Measurements from ENCODE around the gene STPG1. TPM values are rescaled to one million over a fixed set of nuclear protein-coding genes. Genes with fewer than 3 reads are reported as not detected.

Gene STPG1
- polyA plus RNA-seq, 1 donor (not counting 4 experiments of a cell fraction or from before 2014, with no cell fraction given): 16.6 TPM

DNA sequence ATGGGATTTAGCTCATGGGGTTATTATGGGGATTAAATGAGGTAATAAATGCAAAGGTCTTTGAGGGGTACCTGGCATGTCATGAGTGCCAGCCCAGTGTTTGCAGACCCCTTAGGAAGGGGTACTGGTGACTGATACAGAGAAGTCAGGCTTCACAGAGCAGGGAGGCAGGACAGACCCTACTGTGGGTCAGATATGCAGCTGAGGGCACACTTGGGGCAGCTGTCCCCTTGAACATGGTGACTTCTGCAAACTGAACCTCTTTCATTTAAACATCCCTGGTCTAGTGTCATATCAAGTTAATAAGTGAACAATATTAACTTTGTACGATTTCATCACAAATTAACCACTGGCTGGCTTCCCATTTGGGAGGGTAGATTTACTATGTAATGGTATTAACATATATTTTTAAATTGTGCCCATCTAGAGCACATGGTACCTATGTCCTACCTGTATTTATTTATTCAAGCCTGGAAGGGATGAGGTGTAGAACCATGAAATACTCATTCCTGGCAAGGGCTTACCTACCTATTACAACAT is 25.9 kb downstream of the STPG1 start:
- peaks cover 42% of the 10 kb centered on the region for H3K4me1 ChIP-seq (ENCODE audit: control insufficient read depth, extremely low read depth, insufficient read depth, low read length)
- DNase-seq (ENCODE audit: low read depth, low spot score): no peak
- H2AFZ ChIP-seq (ENCODE audit: control insufficient read depth, low read length): no peak overlapping the region
- no peak overlapping the region for H3K4me2 ChIP-seq (ENCODE audit: control insufficient read depth, extremely low read depth, insufficient read depth, low read depth, low read length)
- H4K20me1 ChIP-seq (ENCODE audit: control insufficient read depth, extremely low read depth, insufficient read depth, low read length): no peaks in the 10 kb centered on the region
- no peak overlapping the region for H3K27ac ChIP-seq (ENCODE audit: control insufficient read depth, insufficient read depth, low read length)
- H3K9me3 ChIP-seq (ENCODE audit: control insufficient read depth, low read depth, low read length): no peaks in the 10 kb centered on the region
- no peaks in the 10 kb centered on the region for H3K9me1 ChIP-seq (ENCODE audit: control insufficient read depth, extremely low read depth, insufficient read depth, low read length)
- H3K79me2 ChIP-seq (ENCODE audit: control insufficient read depth, insufficient read depth, low read length): no peaks in the 10 kb centered on the region
- H3K36me3 ChIP-seq (ENCODE audit: control insufficient read depth in 2 of 2, extremely low read depth in 1 of 2, insufficient read depth in 2 of 2, low read length in 2 of 2): peaks cover 5 to 29% of the 10 kb centered on the region in 2 experiments
- no peaks in the 10 kb centered on the region for H3K27me3 ChIP-seq (ENCODE audit: control insufficient read depth, extremely low read depth, insufficient read depth, low read length)
- TF ChIP-seq, protein P1, sequence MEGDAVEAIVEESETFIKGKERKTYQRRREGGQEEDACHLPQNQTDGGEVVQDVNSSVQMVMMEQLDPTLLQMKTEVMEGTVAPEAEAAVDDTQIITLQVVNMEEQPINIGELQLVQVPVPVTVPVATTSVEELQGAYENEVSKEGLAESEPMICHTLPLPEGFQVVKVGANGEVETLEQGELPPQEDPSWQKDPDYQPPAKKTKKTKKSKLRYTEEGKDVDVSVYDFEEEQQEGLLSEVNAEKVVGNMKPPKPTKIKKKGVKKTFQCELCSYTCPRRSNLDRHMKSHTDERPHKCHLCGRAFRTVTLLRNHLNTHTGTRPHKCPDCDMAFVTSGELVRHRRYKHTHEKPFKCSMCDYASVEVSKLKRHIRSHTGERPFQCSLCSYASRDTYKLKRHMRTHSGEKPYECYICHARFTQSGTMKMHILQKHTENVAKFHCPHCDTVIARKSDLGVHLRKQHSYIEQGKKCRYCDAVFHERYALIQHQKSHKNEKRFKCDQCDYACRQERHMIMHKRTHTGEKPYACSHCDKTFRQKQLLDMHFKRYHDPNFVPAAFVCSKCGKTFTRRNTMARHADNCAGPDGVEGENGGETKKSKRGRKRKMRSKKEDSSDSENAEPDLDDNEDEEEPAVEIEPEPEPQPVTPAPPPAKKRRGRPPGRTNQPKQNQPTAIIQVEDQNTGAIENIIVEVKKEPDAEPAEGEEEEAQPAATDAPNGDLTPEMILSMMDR (optimal IDR thresholded peaks at IDR 0.05 in 1 of 3, IDR thresholded peaks at IDR 0.05 in 1 of 3, conservative IDR thresholded peaks at IDR 0.05 in 1 of 3; ENCODE audit: extremely low read depth in 1 of 3, insufficient read depth in 2 of 3, low read length in 3 of 3): no peak
- TF ChIP-seq EZH2 (IDR thresholded peaks at IDR 0.05; ENCODE audit: low read length): no peak
- no peak overlapping the region for H3K9ac ChIP-seq (ENCODE audit: control insufficient read depth, extremely low read depth, insufficient read depth, low read length)
- dilution Hi-C loops (cut with MboI; ENCODE audit: extremely low pct_ligation_motif_present, low sequenced_read_pairs): no loop called here
- no peak overlapping the region for H3K4me3 ChIP-seq (ENCODE audit: control insufficient read depth in 2 of 3, extremely low read depth in 1 of 3, insufficient read depth in 2 of 3, low read depth in 1 of 3, low read length in 3 of 3)
- FAIRE-seq: no peak

DNA sequence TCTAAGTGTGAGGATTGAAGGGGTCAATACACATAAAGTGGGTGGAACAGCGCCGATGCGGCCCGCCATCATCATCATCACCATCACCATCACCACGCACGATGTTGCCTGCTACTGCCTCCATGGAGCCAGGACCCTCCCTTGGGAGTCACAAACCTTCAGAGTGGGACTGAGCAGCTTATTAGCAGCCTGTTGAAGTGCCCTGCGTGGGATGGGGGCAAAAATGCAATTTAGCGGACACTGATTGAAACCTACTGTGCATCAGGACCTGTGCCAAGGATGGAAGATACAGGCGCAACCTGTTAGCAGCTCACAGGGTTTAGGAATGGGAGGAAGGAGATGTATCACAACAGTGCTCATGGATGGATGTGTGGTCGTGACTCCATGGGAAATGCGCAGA is 26.7 kb downstream of the STPG1 start:
- H3K4me2 ChIP-seq (ENCODE audit: control insufficient read depth, extremely low read depth, insufficient read depth, low read depth, low read length): no peak overlapping the region
- peaks cover 8 to 34% of the 10 kb centered on the region in 2 experiments for H3K36me3 ChIP-seq (ENCODE audit: control insufficient read depth in 2 of 2, extremely low read depth in 1 of 2, insufficient read depth in 2 of 2, low read length in 2 of 2)
- DNase-seq (ENCODE audit: low read depth, low spot score) (no peak), FAIRE-seq (no peak)
- TF ChIP-seq EZH2 (IDR thresholded peaks at IDR 0.05; ENCODE audit: low read length): no peak
- no peak overlapping the region for H3K9ac ChIP-seq (ENCODE audit: control insufficient read depth, extremely low read depth, insufficient read depth, low read length)
- no peak overlapping the region for H2AFZ ChIP-seq (ENCODE audit: control insufficient read depth, low read length)
- H3K4me3 ChIP-seq (ENCODE audit: control insufficient read depth in 2 of 3, extremely low read depth in 1 of 3, insufficient read depth in 2 of 3, low read depth in 1 of 3, low read length in 3 of 3): no peak overlapping the region
- no peaks in the 10 kb centered on the region for H3K9me3 ChIP-seq (ENCODE audit: control insufficient read depth, low read depth, low read length)
- H3K27ac ChIP-seq (ENCODE audit: control insufficient read depth, insufficient read depth, low read length): no peak overlapping the region
- dilution Hi-C loops (cut with MboI; ENCODE audit: extremely low pct_ligation_motif_present, low sequenced_read_pairs): no loop called here
- no peaks in the 10 kb centered on the region for H3K9me1 ChIP-seq (ENCODE audit: control insufficient read depth, extremely low read depth, insufficient read depth, low read length)
- H3K27me3 ChIP-seq (ENCODE audit: control insufficient read depth, extremely low read depth, insufficient read depth, low read length): no peaks in the 10 kb centered on the region
- H4K20me1 ChIP-seq (ENCODE audit: control insufficient read depth, extremely low read depth, insufficient read depth, low read length): no peaks in the 10 kb centered on the region
- H3K79me2 ChIP-seq (ENCODE audit: control insufficient read depth, insufficient read depth, low read length): no peaks in the 10 kb centered on the region
- peaks cover 38% of the 10 kb centered on the region for H3K4me1 ChIP-seq (ENCODE audit: control insufficient read depth, extremely low read depth, insufficient read depth, low read length)

DNA sequence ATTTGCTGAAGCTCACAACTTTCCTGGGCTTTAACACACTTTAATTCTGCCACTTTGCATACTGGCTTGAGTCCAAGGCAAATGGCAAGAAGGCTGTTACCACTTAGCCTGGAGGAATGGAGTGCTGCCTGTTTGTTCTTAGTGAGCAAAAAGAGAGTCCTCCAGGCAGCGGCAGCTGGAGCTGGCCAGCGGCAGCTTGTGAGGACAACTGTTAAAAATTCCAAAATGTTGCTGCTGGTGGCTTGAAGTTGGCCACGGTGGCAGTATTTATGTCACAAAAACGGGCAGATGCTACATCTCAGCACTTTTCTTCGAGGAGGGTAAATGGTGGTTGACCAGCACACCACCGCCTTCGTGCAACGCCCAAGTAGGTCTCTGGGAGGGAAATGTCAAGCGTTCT is 27.3 kb downstream of the STPG1 start:
- no peak for FAIRE-seq
- H3K4me3 ChIP-seq (ENCODE audit: control insufficient read depth in 2 of 3, extremely low read depth in 1 of 3, insufficient read depth in 2 of 3, low read depth in 1 of 3, low read length in 3 of 3): no peak overlapping the region
- H3K79me2 ChIP-seq (ENCODE audit: control insufficient read depth, insufficient read depth, low read length): no peaks in the 10 kb centered on the region
- H3K36me3 ChIP-seq (ENCODE audit: control insufficient read depth in 2 of 2, extremely low read depth in 1 of 2, insufficient read depth in 2 of 2, low read length in 2 of 2): peaks cover 9 to 34% of the 10 kb centered on the region in 2 experiments
- no peaks in the 10 kb centered on the region for H3K9me1 ChIP-seq (ENCODE audit: control insufficient read depth, extremely low read depth, insufficient read depth, low read length)
- H3K9me3 ChIP-seq (ENCODE audit: control insufficient read depth, low read depth, low read length): no peaks in the 10 kb centered on the region
- no peak overlapping the region for H2AFZ ChIP-seq (ENCODE audit: control insufficient read depth, low read length)
- no peaks in the 10 kb centered on the region for H3K27me3 ChIP-seq (ENCODE audit: control insufficient read depth, extremely low read depth, insufficient read depth, low read length)
- DNase-seq (ENCODE audit: low read depth, low spot score): no peak
- no peak for TF ChIP-seq EZH2 (IDR thresholded peaks at IDR 0.05; ENCODE audit: low read length)
- TF ChIP-seq, protein P1 (optimal IDR thresholded peaks at IDR 0.05 in 1 of 3, IDR thresholded peaks at IDR 0.05 in 1 of 3, conservative IDR thresholded peaks at IDR 0.05 in 1 of 3; ENCODE audit: extremely low read depth in 1 of 3, insufficient read depth in 2 of 3, low read length in 3 of 3): no peak
- H4K20me1 ChIP-seq (ENCODE audit: control insufficient read depth, extremely low read depth, insufficient read depth, low read length): no peaks in the 10 kb centered on the region
- dilution Hi-C loops (cut with MboI; ENCODE audit: extremely low pct_ligation_motif_present, low sequenced_read_pairs): no loop called here
- no peak overlapping the region for H3K9ac ChIP-seq (ENCODE audit: control insufficient read depth, extremely low read depth, insufficient read depth, low read length)
- H3K4me1 ChIP-seq (ENCODE audit: control insufficient read depth, extremely low read depth, insufficient read depth, low read length): peaks cover 32% of the 10 kb centered on the region
- H3K27ac ChIP-seq (ENCODE audit: control insufficient read depth, insufficient read depth, low read length): no peak overlapping the region
- H3K4me2 ChIP-seq (ENCODE audit: control insufficient read depth, extremely low read depth, insufficient read depth, low read depth, low read length): no peak overlapping the region
